Neural cell (in vitro differentiated cells): Measurements from ENCODE around the gene ESR1. TPM values are rescaled to one million over a fixed set of nuclear protein-coding genes. Genes with fewer than 3 reads are reported as not detected.

Experiments
- H2AFZ ChIP-seq: fragments of 200-600, 300-800 bp; sonication (generic), shearing (Covaris generic); 2 replicates; pipeline ENCODE4 v1.6.0; 2014; ENCODE audit warnings: low read depth, mild to moderate bottlenecking, antibody characterized with exemption, low read length, moderate library complexity
- H3F3A ChIP-seq: fragments of 200-600 bp; shearing (Covaris generic); 2 replicates; pipeline ENCODE4 v1.6.1; 2016; ENCODE audit warnings: mild to moderate bottlenecking, moderate library complexity, mixed read lengths, antibody characterized with exemption, low read length; ENCODE audit not compliant: insufficient read depth, poor library complexity, severe bottlenecking
- H3K27ac ChIP-seq: fragments of 200-600, 300-800 bp; sonication (generic), shearing (Covaris generic); 2 replicates; pipeline ENCODE4 v1.5.1; 2014; ENCODE audit warnings: mild to moderate bottlenecking, low read length, moderate library complexity
- H3K27me3 ChIP-seq: fragments of 300-800, 200-600 bp; sonication (generic), shearing (Covaris generic); 2 replicates; pipeline ENCODE4 v1.6.0; 2014; ENCODE audit warnings: mild to moderate bottlenecking, low read depth, low read length, moderate library complexity; ENCODE audit not compliant: insufficient read depth
- H3K36me3 ChIP-seq: fragments of 300-800, 200-600 bp; sonication (generic), shearing (Covaris generic); 2 replicates; pipeline ENCODE4 v1.5.1; 2014; ENCODE audit warnings: mild to moderate bottlenecking, antibody characterized with exemption, low read length, moderate library complexity; ENCODE audit not compliant: insufficient read depth
- H3K4me2 ChIP-seq: fragments of 300-800, 200-600 bp; sonication (generic), shearing (Covaris generic); 2 replicates; pipeline ENCODE4 v1.6.0; 2014; ENCODE audit warnings: mild to moderate bottlenecking, low read length
- H3K4me3 ChIP-seq: fragments of 300-800, 200-600 bp; sonication (generic), shearing (Covaris generic); 2 replicates; pipeline ENCODE4 v1.5.1; 2014; ENCODE audit warnings: mild to moderate bottlenecking, low read length, moderate library complexity
- H3K79me2 ChIP-seq: fragments of 200-600 bp; shearing (Covaris generic); replicated peaks from 2 replicates; pipeline ENCODE4 v1.6.0; 2014; ENCODE audit warnings: mild to moderate bottlenecking, low read length, moderate library complexity; ENCODE audit not compliant: insufficient read depth
- H3K9ac ChIP-seq: fragments of 300-800, 200-600 bp; sonication (generic), shearing (Covaris generic); 2 replicates; pipeline ENCODE4 v1.6.1; 2016; ENCODE audit warnings: mild to moderate bottlenecking, low read length, mixed read lengths
- H3K9me2 ChIP-seq: fragments of 200-600 bp; shearing (Covaris generic); 2 replicates; pipeline ENCODE4 v1.6.1; 2016; ENCODE audit warnings: mild to moderate bottlenecking, low read length, mixed read lengths; ENCODE audit not compliant: insufficient read depth
- H3K9me3 ChIP-seq: fragments of 200-600, 300-800 bp; sonication (generic), shearing (Covaris generic); 2 replicates; pipeline ENCODE4 v1.6.1; 2016; ENCODE audit warnings: mild to moderate bottlenecking, mixed run types, low read length, moderate library complexity, mixed read lengths
- H4K20me1 ChIP-seq: fragments of 200-600 bp; shearing (Covaris generic); 2 replicates; pipeline ENCODE4 v1.6.1; 2016; ENCODE audit warnings: mild to moderate bottlenecking, mixed run types; ENCODE audit not compliant: insufficient read depth
- CTCF ChIP-seq: fragments of 450-650 bp; IDR thresholded peaks from 2 replicates; pipeline ENCODE4 v1.5.1; 2014; ENCODE audit warnings: antibody characterized with exemption, mild to moderate bottlenecking, moderate library complexity; ENCODE audit not compliant: poor library complexity, severe bottlenecking
- EP300 ChIP-seq: fragments of 450-650 bp; conservative IDR thresholded peaks from 2 replicates; pipeline ENCODE4 v1.6.1; 2014; ENCODE audit warnings: antibody characterized with exemption, mild to moderate bottlenecking, moderate library complexity; ENCODE audit not compliant: poor library complexity, severe bottlenecking
- EZH2 ChIP-seq: fragments of 200-600, 300-800 bp; shearing (Covaris generic), sonication (generic); IDR thresholded peaks from 2 replicates; pipeline ENCODE4 v1.6.1; 2014; ENCODE audit warnings: antibody characterized with exemption, low read length, borderline replicate concordance, mild to moderate bottlenecking; ENCODE audit not compliant: insufficient read depth, poor library complexity, severe bottlenecking
- MXI1 ChIP-seq: fragments of 450-650 bp; conservative IDR thresholded peaks from 2 replicates; pipeline ENCODE4 v1.6.1; 2014; ENCODE audit warnings: antibody characterized with exemption, mild to moderate bottlenecking; ENCODE audit not compliant: poor library complexity, severe bottlenecking
- POLR2AphosphoS5 ChIP-seq: IDR thresholded peaks from 2 replicates; pipeline ENCODE4 v1.6.1; 2012
- RAD21 ChIP-seq: fragments of 450-650 bp; conservative IDR thresholded peaks from 2 replicates; pipeline ENCODE4 v1.6.1; 2014; ENCODE audit warnings: antibody characterized with exemption, mild to moderate bottlenecking, moderate library complexity
- REST ChIP-seq: IDR thresholded peaks from 2 replicates; pipeline ENCODE4 v1.6.1; 2012; ENCODE audit warnings: borderline replicate concordance
- SMC3 ChIP-seq: fragments of 450-650 bp; conservative IDR thresholded peaks from 2 replicates; pipeline ENCODE4 v1.6.1; 2014; ENCODE audit warnings: antibody characterized with exemption, mild to moderate bottlenecking, moderate library complexity; ENCODE audit not compliant: poor library complexity
- TAF1 ChIP-seq: IDR thresholded peaks from 2 replicates; pipeline ENCODE4 v1.6.1; 2012; ENCODE audit warnings: low read depth
- polyA plus RNA-seq: library from polyadenylated mRNA; depleted of rRNA; stranded (reverse); fragments of >200 nt; gene quantifications from 2 replicates; pipeline ENCODE4 v1.2.3, GENCODE V29; 2014

Gene ESR1
- polyA plus RNA-seq, 1 donor from 2014 or later = 0.14 TPM

- no peak overlapping the region for H2AFZ ChIP-seq
- no peaks in the 10 kb centered on the region for H4K20me1 ChIP-seq
- no peaks in the 10 kb centered on the region for H3K27me3 ChIP-seq
- no peaks in the 10 kb centered on the region for H3F3A ChIP-seq
- no peak overlapping the region for H3K4me3 ChIP-seq
- H3K4me2 ChIP-seq = no peak overlapping the region
- H3K36me3 ChIP-seq = peaks cover 12% of the 10 kb centered on the region
- TF ChIP-seq SMC3 = no peak
- no peak for TF ChIP-seq REST
- TF ChIP-seq EZH2 = no peak
- no peak for TF ChIP-seq CTCF
- no peak for TF ChIP-seq POLR2AphosphoS5
- no peak for TF ChIP-seq TAF1
- no peak for TF ChIP-seq EP300
- no peak for TF ChIP-seq MXI1
- no peaks in the 10 kb centered on the region for H3K9me3 ChIP-seq
- no peak overlapping the region for H3K27ac ChIP-seq
- no peaks in the 10 kb centered on the region for H3K79me2 ChIP-seq
- H3K9me2 ChIP-seq = no peaks in the 10 kb centered on the region
- H3K9ac ChIP-seq = no peak overlapping the region
Observed at GRCh38 chr6:152147269-152147668, 339.8 kb downstream of the ESR1 start.

- Histone ChIP-seq H3K9me2 (no peaks in the 10 kb centered on the region), H3K27me3 (no peaks in the 10 kb centered on the region), H3K4me3 (no peak overlapping the region), H3K9ac (no peak overlapping the region), H3K79me2 (no peaks in the 10 kb centered on the region), H3K4me2 (no peak overlapping the region), H3K9me3 (no peaks in the 10 kb centered on the region), H2AFZ (no peak overlapping the region), H3F3A (no peaks in the 10 kb centered on the region), H3K27ac (no peak overlapping the region), H4K20me1 (no peaks in the 10 kb centered on the region), H3K36me3 (peaks cover 12% of the 10 kb centered on the region)
- no peak for TF ChIP-seq TAF1
- TF ChIP-seq RAD21 = no peak
Observed at GRCh38 chr6:152148412-152148811, 340.9 kb downstream of the ESR1 start.

GRCh38 chr6:152150196-152150595 is 342.7 kb downstream of the ESR1 start:
- no peaks in the 10 kb centered on the region for H3K79me2 ChIP-seq
- no peaks in the 10 kb centered on the region for H3K27me3 ChIP-seq
- no peaks in the 10 kb centered on the region for H3F3A ChIP-seq
- no peaks in the 10 kb centered on the region for H3K9me3 ChIP-seq
- no peak overlapping the region for H3K9ac ChIP-seq
- no peak overlapping the region for H2AFZ ChIP-seq
- H3K36me3 ChIP-seq = peaks cover 7% of the 10 kb centered on the region
- no peak overlapping the region for H3K27ac ChIP-seq
- H4K20me1 ChIP-seq = no peaks in the 10 kb centered on the region
- no peak overlapping the region for H3K4me2 ChIP-seq
- no peak overlapping the region for H3K4me3 ChIP-seq
- TF ChIP-seq EP300 = no peak
- no peak for TF ChIP-seq EZH2
- TF ChIP-seq RAD21 = no peak
- TF ChIP-seq SMC3 = no peak
- H3K9me2 ChIP-seq = no peaks in the 10 kb centered on the region
